ENCODE data around the gene PLCXD3. TPM values are rescaled to one million over a fixed set of nuclear protein-coding genes. Genes with fewer than 3 reads are reported as not detected.

PLCXD3 gene
- total and polyA plus RNA-seq, 12 donors, result 0.72 to 48.7 (median 15.4) TPM

GRCh38 chr5:41413074-41413473 lies 97.3 kb downstream of the PLCXD3 start:
- TF ChIP-seq POLR2A (IDR thresholded peaks at IDR 0.05), result no peak
- TF ChIP-seq CTCF (IDR thresholded peaks at IDR 0.05), result no peak
- WGBS, 4 donors, result 3 to 25% (median 17%) methylated on average over 1 of the region's 1 CpG
- Histone ChIP-seq H3K9me3 (replicated peaks in 1 of 3) (no peaks in the 10 kb centered on the region), H3K4me3 (no peak overlapping the region), H3K27me3 (no peaks in the 10 kb centered on the region), H3K4me1 (replicated peaks in 1 of 2) (peaks cover 22 to 24% of the 10 kb centered on the region in 2 donors), H3K27ac (no peak overlapping the region), H3K36me3 (replicated peaks in 1 of 2) (no peaks in the 10 kb centered on the region)
- DNase-seq, result peak in 2 of 7 donors; percentile 33 to 35
- intact Hi-C loops (cut with DNase I), result no loop called here

GRCh38 chr5:41412496-41412895 lies 97.9 kb downstream of the PLCXD3 start:
- DNase-seq, result no peak
- Histone ChIP-seq H3K27me3 (no peaks in the 10 kb centered on the region), H3K36me3 (replicated peaks in 1 of 2) (no peaks in the 10 kb centered on the region), H3K27ac (no peak overlapping the region), H3K4me1 (replicated peaks in 1 of 2) (peaks cover 22 to 24% of the 10 kb centered on the region in 2 donors), H3K4me3 (no peak overlapping the region), H3K9me3 (replicated peaks in 1 of 3) (no peaks in the 10 kb centered on the region)
- TF ChIP-seq POLR2A (IDR thresholded peaks at IDR 0.05) (no peak), CTCF (IDR thresholded peaks at IDR 0.05) (no peak)
- intact Hi-C loops (cut with DNase I), result no loop called here
- WGBS, 4 donors, result 57 to 72% (median 60%) methylated on average over 2 of the region's 2 CpGs

- WGBS, 4 donors, result 81 to 85% (median 83%) methylated on average over 4 of the region's 4 CpGs
- H3K27ac ChIP-seq, result no peak overlapping the region
- TF ChIP-seq POLR2A (IDR thresholded peaks at IDR 0.05) (no peak), CTCF (IDR thresholded peaks at IDR 0.05) (no peak)
- H3K4me1 ChIP-seq (replicated peaks in 1 of 2), result peaks cover 22 to 24% of the 10 kb centered on the region in 2 donors
- intact Hi-C loops (cut with DNase I), result no loop called here
- H3K36me3 ChIP-seq (replicated peaks in 1 of 2), result no peaks in the 10 kb centered on the region
- DNase-seq, result no peak
- H3K4me3 ChIP-seq, result no peak overlapping the region
- H3K9me3 ChIP-seq (replicated peaks in 1 of 3), result no peaks in the 10 kb centered on the region
- H3K27me3 ChIP-seq, result no peaks in the 10 kb centered on the region
These were observed 99.7 kb downstream of the PLCXD3 start for GRCh38 chr5:41410737-41411136.

GRCh38 chr5:41410307-41410706 lies 100.1 kb downstream of the PLCXD3 start:
- WGBS, 4 donors, result 71 to 93% (median 82%) methylated on average over 9 of the region's 9 CpGs

More at GRCh38 chr5:41410307-41410706, 100.1 kb downstream of the PLCXD3 start:
- Histone ChIP-seq H3K27ac (peak overlapping the region in 1 of 5 donors; percentile 27), H3K4me1 (replicated peaks in 1 of 2) (peaks cover 22 to 25% of the 10 kb centered on the region in 2 donors), H3K27me3 (no peaks in the 10 kb centered on the region), H3K9me3 (replicated peaks in 1 of 3) (no peaks in the 10 kb centered on the region), H3K4me3 (no peak overlapping the region), H3K36me3 (replicated peaks in 1 of 2) (no peaks in the 10 kb centered on the region)
- intact Hi-C loops (cut with DNase I), result no loop called here
- DNase-seq, result no peak
- TF ChIP-seq CTCF (IDR thresholded peaks at IDR 0.05) (no peak), POLR2A (IDR thresholded peaks at IDR 0.05) (no peak)
